Measurements from ENCODE around the gene SUN2. TPM values are rescaled to one million over a fixed set of nuclear protein-coding genes. Genes with fewer than 3 reads are reported as not detected.
A peak's percentile ranks its signal among the peaks of the same experiment; 100 is the strongest.

Gene SUN2
- total and polyA plus RNA-seq, 2 of the 13 experiments (the other 11 are each of a cell fraction or from before 2014, with no cell fraction given) = 45.6 to 56.6 TPM

GRCh38 chr22:38733724-38734381, 21.9 kb downstream of the SUN2 start (continued):
- TF ChIP-seq ZNF580 (CRISPR knock-in tag; IDR thresholded peaks at IDR 0.05; ENCODE audit: borderline replicate concordance, low read depth) = no peak
- peak in 1 of 2 experiments; percentile 48; a peak in 2 of 4 replicates for TF ChIP-seq POLR2A (IDR thresholded peaks at IDR 0.05; ENCODE audit: insufficient read depth in 1 of 2, low read depth in 2 of 2, low read length in 2 of 2)
- no peak for TF ChIP-seq ZNF280B (CRISPR knock-in tag; IDR thresholded peaks at IDR 0.05; ENCODE audit: borderline replicate concordance)
- TF ChIP-seq RBM22 (optimal IDR thresholded peaks at IDR 0.05; ENCODE audit: low read length) = peak; percentile 47
- TF ChIP-seq ZNF350 (CRISPR knock-in tag; IDR thresholded peaks at IDR 0.05; ENCODE audit: borderline replicate concordance, low read depth) = 0 out of 2 replicates have a peak, but pooled peaks have one; percentile 45
- TF ChIP-seq ZSCAN31 (CRISPR knock-in tag; IDR thresholded peaks at IDR 0.05; ENCODE audit: low read depth) = 0 out of 2 replicates have a peak, but pooled peaks have one; percentile 29
- TF ChIP-seq ZBTB7A (CRISPR knock-in tag; IDR thresholded peaks at IDR 0.05) = no peak
- TF ChIP-seq SIN3B (IDR thresholded peaks at IDR 0.05; ENCODE audit: low read length) = no peak
- no peak for TF ChIP-seq ZNF607 (CRISPR knock-in tag; IDR thresholded peaks at IDR 0.05; ENCODE audit: borderline replicate concordance)
- TF ChIP-seq RERE (CRISPR knock-in tag; IDR thresholded peaks at IDR 0.05; ENCODE audit: low read depth) = no peak

Measured in HepG2 (cell line).